Nephron (organoid): ENCODE data around the gene ZBTB18.
A peak's percentile ranks its signal among the peaks of the same experiment; 100 is the strongest.

Experiments used
- H3K27ac Mint-ChIP-seq, 3 experiments: 2 replicates each; pipeline ENCODE4 v1.8.0; 2020; ENCODE audit warnings: mixed read lengths in 3 of 3, mild to moderate bottlenecking in 2 of 3, moderate library complexity in 1 of 3
- H3K27me3 Mint-ChIP-seq: 2 replicates; pipeline ENCODE4 v1.8.0; 2021; ENCODE audit warnings: low read depth, mild to moderate bottlenecking, moderate library complexity, mixed read lengths
- H3K36me3 Mint-ChIP-seq: 2 replicates; pipeline ENCODE4 v1.8.0; 2020; ENCODE audit warnings: low read depth, mixed read lengths
- H3K4me1 Mint-ChIP-seq: 2 replicates; pipeline ENCODE4 v1.8.0; 2020; ENCODE audit warnings: mixed read lengths
- H3K4me3 Mint-ChIP-seq, 3 experiments: 2 replicates each; pipeline ENCODE4 v1.8.0; 2020; ENCODE audit warnings: mild to moderate bottlenecking in 3 of 3, mixed read lengths in 3 of 3, moderate library complexity in 2 of 3
- H3K9me3 Mint-ChIP-seq: 2 replicates; pipeline ENCODE4 v1.8.0; 2020; ENCODE audit warnings: mixed read lengths
- TF ChIP-seq, protein P1 (sequence below), 3 experiments: fragments of 200-600 bp; sonication (generic); IDR thresholded peaks; one replicate each; pipeline ENCODE4 v1.5.0; 2021; ENCODE audit warnings: antibody characterized with exemption in 3 of 3; ENCODE audit not compliant: unreplicated experiment in 3 of 3

The ZBTB18 gene

DNA sequence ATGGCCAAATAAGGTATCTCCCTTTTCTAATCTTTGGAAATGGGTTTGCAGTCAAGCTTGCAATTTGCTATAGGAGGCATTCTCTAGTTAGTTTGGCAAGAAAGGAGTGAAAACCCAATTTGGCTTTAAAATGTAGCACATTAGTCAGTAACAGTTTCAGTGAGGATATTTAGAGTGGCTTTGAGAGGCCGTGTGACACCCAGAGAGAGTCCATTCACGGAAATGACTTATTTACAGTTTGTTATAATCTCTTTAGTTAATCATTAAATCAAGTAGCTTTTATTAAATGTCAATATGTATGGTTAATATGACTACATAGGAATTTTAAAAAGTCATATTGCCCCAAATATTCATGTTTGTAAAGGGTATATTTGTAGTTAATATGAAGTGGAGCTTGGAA is 9.6 kb downstream of the ZBTB18 start:
- Mint-ChIP-seq H3K27me3 (peaks cover 6% of the 10 kb centered on the region), H3K4me3 (no peak overlapping the region), H3K9me3 (no peaks in the 10 kb centered on the region), H3K27ac (no peak overlapping the region), H3K4me1 (peaks cover 14% of the 10 kb centered on the region), H3K36me3 (peaks cover 20% of the 10 kb centered on the region)
- TF ChIP-seq, protein P1, sequence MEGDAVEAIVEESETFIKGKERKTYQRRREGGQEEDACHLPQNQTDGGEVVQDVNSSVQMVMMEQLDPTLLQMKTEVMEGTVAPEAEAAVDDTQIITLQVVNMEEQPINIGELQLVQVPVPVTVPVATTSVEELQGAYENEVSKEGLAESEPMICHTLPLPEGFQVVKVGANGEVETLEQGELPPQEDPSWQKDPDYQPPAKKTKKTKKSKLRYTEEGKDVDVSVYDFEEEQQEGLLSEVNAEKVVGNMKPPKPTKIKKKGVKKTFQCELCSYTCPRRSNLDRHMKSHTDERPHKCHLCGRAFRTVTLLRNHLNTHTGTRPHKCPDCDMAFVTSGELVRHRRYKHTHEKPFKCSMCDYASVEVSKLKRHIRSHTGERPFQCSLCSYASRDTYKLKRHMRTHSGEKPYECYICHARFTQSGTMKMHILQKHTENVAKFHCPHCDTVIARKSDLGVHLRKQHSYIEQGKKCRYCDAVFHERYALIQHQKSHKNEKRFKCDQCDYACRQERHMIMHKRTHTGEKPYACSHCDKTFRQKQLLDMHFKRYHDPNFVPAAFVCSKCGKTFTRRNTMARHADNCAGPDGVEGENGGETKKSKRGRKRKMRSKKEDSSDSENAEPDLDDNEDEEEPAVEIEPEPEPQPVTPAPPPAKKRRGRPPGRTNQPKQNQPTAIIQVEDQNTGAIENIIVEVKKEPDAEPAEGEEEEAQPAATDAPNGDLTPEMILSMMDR (IDR thresholded peaks at IDR 0.05; ENCODE audit: unreplicated experiment in 3 of 3) = no peak

DNA sequence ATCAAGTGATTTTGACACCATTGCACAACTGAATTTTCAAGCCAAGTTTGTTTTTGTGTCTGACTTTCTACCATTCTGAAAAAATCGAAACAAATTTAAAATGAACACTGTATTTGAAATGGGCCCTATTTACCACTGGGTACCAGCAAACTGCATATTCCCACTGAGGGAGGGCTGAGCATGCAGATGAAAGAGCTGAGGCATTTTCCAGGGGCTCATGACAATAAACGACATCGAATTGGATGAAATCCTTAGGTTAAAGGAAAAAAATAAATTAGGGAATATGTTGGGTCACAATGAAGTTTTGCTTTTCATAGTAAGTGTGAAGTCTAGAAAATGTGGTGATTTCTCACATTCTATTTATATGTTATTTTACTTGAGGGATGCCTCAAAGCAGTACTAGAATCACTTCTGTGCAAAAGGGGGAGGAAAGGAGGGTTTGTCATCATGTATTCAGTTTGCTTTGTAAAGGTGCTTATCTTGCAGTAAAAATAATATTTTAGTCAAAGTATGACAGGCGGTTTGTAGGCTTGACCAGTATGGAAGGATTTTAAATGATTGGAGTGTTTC is 11.2 kb downstream of the ZBTB18 start:
- Mint-ChIP-seq H3K4me1 (peaks cover 22% of the 10 kb centered on the region), H3K9me3 (no peaks in the 10 kb centered on the region), H3K36me3 (peaks cover 6% of the 10 kb centered on the region), H3K27ac (no peak overlapping the region), H3K27me3 (peaks cover 12% of the 10 kb centered on the region), H3K4me3 (no peak overlapping the region)
- TF ChIP-seq, protein P1 (IDR thresholded peaks at IDR 0.05; ENCODE audit: unreplicated experiment in 3 of 3) = no peak

DNA sequence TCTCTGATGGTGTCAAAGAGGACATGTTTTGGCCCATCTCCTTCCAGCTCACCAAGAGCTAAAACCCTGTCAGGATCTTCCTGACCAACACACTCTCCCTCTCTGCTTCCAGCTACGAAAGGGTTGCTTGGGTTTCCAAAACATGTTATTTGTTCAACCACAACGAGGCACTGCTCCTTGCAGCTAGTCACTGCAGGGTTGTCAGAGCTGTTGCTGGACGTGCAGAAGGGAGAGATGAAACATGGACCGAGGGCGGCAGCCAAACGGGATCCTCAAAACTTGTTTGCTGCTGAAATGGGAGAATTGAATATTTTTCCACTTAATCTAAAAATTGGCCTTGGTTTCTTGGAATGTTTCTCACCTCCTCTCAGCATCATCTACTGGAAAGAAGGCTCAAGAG is 12.4 kb downstream of the ZBTB18 start:
- Mint-ChIP-seq H3K4me1 (peaks cover 23% of the 10 kb centered on the region), H3K27me3 (peaks cover 15% of the 10 kb centered on the region), H3K4me3 (no peak overlapping the region), H3K36me3 (no peaks in the 10 kb centered on the region), H3K9me3 (no peaks in the 10 kb centered on the region), H3K27ac (peak overlapping the region in 1 of 3 experiments; percentile 13)
- TF ChIP-seq, protein P1 (IDR thresholded peaks at IDR 0.05; ENCODE audit: unreplicated experiment in 3 of 3) = no peak

DNA sequence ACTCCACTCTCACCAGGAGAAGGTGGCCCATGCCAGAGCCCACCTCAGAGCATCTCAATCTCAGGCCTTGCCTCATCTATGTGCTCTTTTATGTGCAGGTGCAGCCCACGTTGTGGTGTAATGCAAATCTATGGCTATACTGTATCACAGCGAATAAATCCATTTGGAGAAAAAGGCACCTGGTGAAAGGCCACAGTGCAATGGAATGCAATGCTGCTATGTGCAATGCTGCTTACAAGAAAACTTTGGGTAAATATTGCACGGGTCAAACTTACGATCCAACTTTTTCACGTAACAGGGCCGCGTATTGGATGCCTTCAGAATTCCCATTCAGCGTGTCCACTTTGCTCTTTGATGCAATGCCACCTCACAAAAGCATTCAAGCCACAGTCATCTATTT is 13.5 kb downstream of the ZBTB18 start:
- Mint-ChIP-seq H3K27ac (peak overlapping the region; percentile 89 to 93 (median 91)), H3K9me3 (no peaks in the 10 kb centered on the region), H3K27me3 (peaks cover 18% of the 10 kb centered on the region), H3K36me3 (no peaks in the 10 kb centered on the region), H3K4me1 (peaks cover 23% of the 10 kb centered on the region), H3K4me3 (no peak overlapping the region)
- TF ChIP-seq, protein P1 (IDR thresholded peaks at IDR 0.05; ENCODE audit: unreplicated experiment in 3 of 3) = no peak

DNA sequence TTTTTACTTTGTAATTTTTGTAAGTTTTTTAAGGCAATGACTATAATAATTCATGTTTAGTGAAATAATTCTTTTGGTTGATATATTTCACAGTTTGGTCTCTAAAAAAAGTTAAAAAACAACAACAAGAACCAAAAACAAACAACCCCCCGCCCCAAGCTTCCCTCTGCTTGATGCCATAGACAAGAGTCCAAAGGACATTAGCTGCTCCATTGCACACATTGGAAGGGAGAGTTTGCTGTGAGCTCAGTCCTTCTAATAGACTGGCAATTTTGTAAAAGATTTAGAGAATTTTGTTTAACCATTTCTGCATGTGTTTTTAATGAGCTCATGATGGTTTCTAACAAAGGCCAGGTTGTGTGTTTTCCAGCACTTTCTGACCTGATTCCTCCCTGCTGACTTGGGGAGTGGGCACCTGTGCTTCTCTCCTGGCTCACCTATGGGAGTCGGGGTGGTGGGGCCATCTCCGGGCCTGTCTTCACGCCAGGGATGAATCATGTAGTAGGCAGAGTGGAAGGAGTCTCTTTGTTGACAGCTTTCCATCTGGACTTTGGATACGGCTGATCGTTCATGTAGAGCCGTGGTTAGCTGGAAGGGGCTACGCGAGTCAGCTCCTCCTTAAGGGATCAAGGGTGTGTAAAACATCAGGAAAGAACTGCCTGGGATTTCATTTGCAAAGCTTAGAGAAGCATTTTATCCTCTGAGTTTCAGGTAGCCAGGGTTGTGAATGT is 14.1 kb downstream of the ZBTB18 start:
- Mint-ChIP-seq H3K27ac (peak overlapping the region; percentile 89 to 93 (median 91)), H3K4me3 (no peak overlapping the region), H3K4me1 (peaks cover 23% of the 10 kb centered on the region), H3K9me3 (no peaks in the 10 kb centered on the region), H3K27me3 (peaks cover 22% of the 10 kb centered on the region), H3K36me3 (no peaks in the 10 kb centered on the region)
- TF ChIP-seq, protein P1 (IDR thresholded peaks at IDR 0.05; ENCODE audit: unreplicated experiment in 3 of 3) = no peak

DNA sequence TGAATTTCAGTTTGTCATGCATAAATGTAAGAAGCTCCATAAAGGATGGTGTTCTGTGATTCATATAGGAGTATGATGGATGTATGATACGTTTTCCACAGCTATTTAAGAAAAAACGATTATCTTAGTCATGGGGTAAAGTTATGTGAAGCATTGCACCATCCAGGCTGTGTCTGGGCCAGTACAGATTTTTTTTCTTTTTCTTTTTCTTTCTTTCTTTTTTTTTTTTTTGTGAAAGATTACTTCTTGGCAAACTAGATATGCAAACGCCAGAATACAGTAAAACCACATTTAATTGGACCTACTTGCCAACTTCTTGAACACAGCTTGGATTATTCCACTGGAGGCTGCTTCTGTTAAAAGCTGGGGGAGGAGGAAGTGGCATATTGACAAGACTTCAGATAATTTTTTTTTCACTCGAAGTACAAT is 14.9 kb downstream of the ZBTB18 start:
- peaks cover 22% of the 10 kb centered on the region for H3K27me3 Mint-ChIP-seq
- no peak overlapping the region for H3K4me3 Mint-ChIP-seq

More for the DNA sequence above, 14.9 kb downstream of the ZBTB18 start:
- no peaks in the 10 kb centered on the region for H3K9me3 Mint-ChIP-seq
- H3K36me3 Mint-ChIP-seq = no peaks in the 10 kb centered on the region
- TF ChIP-seq, protein P1 (IDR thresholded peaks at IDR 0.05; ENCODE audit: unreplicated experiment in 3 of 3) = no peak
- peak overlapping the region; percentile 89 to 93 (median 91) for H3K27ac Mint-ChIP-seq
- H3K4me1 Mint-ChIP-seq = peaks cover 23% of the 10 kb centered on the region
